Prostate gland (tissue), 2 donors: ENCODE data around the gene SHISAL1. TPM values are rescaled to one million over a fixed set of nuclear protein-coding genes. Genes with fewer than 3 reads are reported as not detected.

Experiments
- DNase-seq: peaks from one replicate; pipeline ENCODE4 v3.0.0-alpha.2; 2019; ENCODE audit warnings: low spot score
- H3K27ac ChIP-seq, 2 donors: fragments of 200-600 bp; sonication (generic); 2 replicates each; pipeline ENCODE4 v1.5.1; 2017 to 2019
- H3K27me3 ChIP-seq: fragments of 200-600 bp; sonication (generic); replicated peaks from 2 replicates; pipeline ENCODE4 v1.5.1; 2019; ENCODE audit not compliant: insufficient read depth
- H3K36me3 ChIP-seq, 2 donors: fragments of 200-600 bp; sonication (generic); 1 replicate in 1 of 2; 2 replicates in 1 of 2; pipeline versions ENCODE4 v1.5.1 to v1.8.1; 2017 to 2019
- H3K4me1 ChIP-seq: fragments of 200-600 bp; sonication (generic); replicated peaks from 2 replicates; pipeline ENCODE4 v1.5.1; 2019
- H3K4me3 ChIP-seq, 2 donors: fragments of 200-600 bp; sonication (generic); 2 replicates each; pipeline ENCODE4 v1.5.1; 2017 to 2019
- H3K9me3 ChIP-seq: fragments of 200-600 bp; sonication (generic); 2 replicates; pipeline ENCODE4 v1.5.1; 2017
- POLR2A ChIP-seq: fragments of 450-650 bp; IDR thresholded peaks from one replicate; pipeline ENCODE4 v1.6.1; 2016; ENCODE audit warnings: antibody characterized with exemption, mild to moderate bottlenecking
- POLR2AphosphoS5 ChIP-seq: sonication (generic); formaldehyde crosslinking; IDR thresholded peaks from one replicate; pipeline ENCODE4 v1.6.1; 2017; ENCODE audit warnings: antibody characterized with exemption
- WGBS: methylation state at CpG from one replicate; pipeline ENCODE4 v1.1.5; 2018; 5-methylcytosine and 5-hydroxymethylcytosine counted together
- intact Hi-C: fragments of 100-400 bp; cut with DNase I; formaldehyde crosslinking; loops from one replicate; pipeline ENCODE4 v1.14.2; 2022
- total RNA-seq, 2 donors: library from RNA; depleted of rRNA; stranded (reverse); fragments of >200 nt; gene quantifications; one replicate each; pipeline ENCODE4 v1.1.0, GENCODE V29; 2016
- TF ChIP-seq, protein P1 (sequence below), 4 experiments: fragments of 200-600 bp in 2 of 4; fragments of 450-650 bp in 2 of 4; sonication (generic) in 2 of 4; IDR thresholded peaks; 1 replicate in 3 of 4; 2 replicates in 1 of 4; pipeline ENCODE4 v1.5.1; 2016 to 2019; ENCODE audit warnings: antibody characterized with exemption in 4 of 4, mild to moderate bottlenecking in 2 of 4, moderate library complexity in 2 of 4

SHISAL1 gene
- total RNA-seq, 2 donors from 2014 or later, result 1.8 to 7.8 TPM

DNA sequence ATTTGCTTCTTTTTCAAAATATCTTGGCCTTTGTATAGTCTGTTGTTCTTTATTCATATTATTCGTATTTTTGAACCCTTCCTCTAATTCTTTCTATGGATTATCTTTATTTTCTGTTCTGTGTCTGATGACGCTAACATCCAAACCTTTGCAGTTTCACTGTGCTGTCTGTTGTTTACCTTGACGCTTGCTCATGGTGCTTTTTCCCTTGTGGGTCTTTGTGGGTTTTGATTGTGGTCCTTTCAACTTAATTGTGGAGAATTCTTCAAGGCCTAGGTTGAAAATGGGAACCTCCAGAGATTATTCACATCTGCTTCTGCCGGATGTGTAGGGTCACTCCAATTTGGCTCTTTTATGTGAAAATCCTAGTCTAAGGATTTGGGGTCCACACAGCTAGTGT is 97.5 kb downstream of the SHISAL1 start:
- WGBS, result 92% methylated on average over 4 of the region's 4 CpGs
- no peaks in the 10 kb centered on the region for H3K4me1 ChIP-seq
- no peak overlapping the region for H3K27ac ChIP-seq
- H3K9me3 ChIP-seq, result no peaks in the 10 kb centered on the region
- H3K36me3 ChIP-seq, result no peaks in the 10 kb centered on the region
- H3K4me3 ChIP-seq, result no peak overlapping the region
- H3K27me3 ChIP-seq, result no peaks in the 10 kb centered on the region
- intact Hi-C loops, result no loop called here
- no peak for TF ChIP-seq POLR2AphosphoS5
- no peak for DNase-seq

- H3K4me3 ChIP-seq, result no peak overlapping the region
- no peak overlapping the region for H3K27ac ChIP-seq
- H3K4me1 ChIP-seq, result no peaks in the 10 kb centered on the region
- 90% methylated on average over 6 of the region's 6 CpGs for WGBS
- H3K36me3 ChIP-seq, result no peaks in the 10 kb centered on the region
- TF ChIP-seq POLR2A, result no peak
- TF ChIP-seq, protein P1, sequence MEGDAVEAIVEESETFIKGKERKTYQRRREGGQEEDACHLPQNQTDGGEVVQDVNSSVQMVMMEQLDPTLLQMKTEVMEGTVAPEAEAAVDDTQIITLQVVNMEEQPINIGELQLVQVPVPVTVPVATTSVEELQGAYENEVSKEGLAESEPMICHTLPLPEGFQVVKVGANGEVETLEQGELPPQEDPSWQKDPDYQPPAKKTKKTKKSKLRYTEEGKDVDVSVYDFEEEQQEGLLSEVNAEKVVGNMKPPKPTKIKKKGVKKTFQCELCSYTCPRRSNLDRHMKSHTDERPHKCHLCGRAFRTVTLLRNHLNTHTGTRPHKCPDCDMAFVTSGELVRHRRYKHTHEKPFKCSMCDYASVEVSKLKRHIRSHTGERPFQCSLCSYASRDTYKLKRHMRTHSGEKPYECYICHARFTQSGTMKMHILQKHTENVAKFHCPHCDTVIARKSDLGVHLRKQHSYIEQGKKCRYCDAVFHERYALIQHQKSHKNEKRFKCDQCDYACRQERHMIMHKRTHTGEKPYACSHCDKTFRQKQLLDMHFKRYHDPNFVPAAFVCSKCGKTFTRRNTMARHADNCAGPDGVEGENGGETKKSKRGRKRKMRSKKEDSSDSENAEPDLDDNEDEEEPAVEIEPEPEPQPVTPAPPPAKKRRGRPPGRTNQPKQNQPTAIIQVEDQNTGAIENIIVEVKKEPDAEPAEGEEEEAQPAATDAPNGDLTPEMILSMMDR (IDR thresholded peaks at IDR 0.05), result no peak
- no peak for TF ChIP-seq POLR2AphosphoS5
- DNase-seq, result no peak
- intact Hi-C loops, result no loop called here
- H3K9me3 ChIP-seq, result no peaks in the 10 kb centered on the region
- H3K27me3 ChIP-seq, result no peaks in the 10 kb centered on the region
These were observed 98.0 kb downstream of the SHISAL1 start for GRCh38 chr22:44214764-44215163.

DNA sequence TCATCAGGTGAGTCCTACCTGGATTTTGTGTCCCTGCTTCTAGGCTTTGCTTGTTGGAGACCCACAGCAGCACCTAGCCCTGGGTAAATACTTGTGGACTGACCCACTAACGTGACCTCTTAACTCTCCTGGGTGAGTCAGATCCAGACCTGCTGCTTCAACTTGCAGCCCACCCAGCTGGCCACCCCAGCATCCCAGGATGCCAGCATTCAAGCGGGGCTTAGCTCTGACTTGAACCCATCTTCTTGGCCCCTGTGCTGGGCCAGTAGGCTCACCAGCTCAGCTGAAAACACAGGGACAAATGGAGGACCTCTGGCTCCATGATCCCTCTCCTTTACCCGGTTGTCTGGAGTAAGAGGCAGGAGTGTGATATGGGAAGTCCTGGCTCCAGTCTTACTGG is 98.6 kb downstream of the SHISAL1 start:
- Histone ChIP-seq H3K27me3 (no peaks in the 10 kb centered on the region), H3K27ac (no peak overlapping the region), H3K9me3 (no peaks in the 10 kb centered on the region), H3K36me3 (no peaks in the 10 kb centered on the region), H3K4me3 (no peak overlapping the region), H3K4me1 (no peaks in the 10 kb centered on the region)
- WGBS, result 90% methylated on average over 3 of the region's 3 CpGs
- TF ChIP-seq, protein P1 (IDR thresholded peaks at IDR 0.05), result no peak
- TF ChIP-seq POLR2A (no peak), POLR2AphosphoS5 (no peak)
- DNase-seq, result no peak
- intact Hi-C loops, result no loop called here

GRCh38 chr22:44213489-44214043 is 99.2 kb downstream of the SHISAL1 start:
- no peaks in the 10 kb centered on the region for H3K9me3 ChIP-seq
- no peak overlapping the region for H3K4me3 ChIP-seq
- intact Hi-C loops, result no loop called here
- H3K4me1 ChIP-seq, result no peaks in the 10 kb centered on the region
- H3K36me3 ChIP-seq, result no peaks in the 10 kb centered on the region
- WGBS, result 88% methylated on average over 3 of the region's 3 CpGs
- no peaks in the 10 kb centered on the region for H3K27me3 ChIP-seq
- DNase-seq, result no peak
- no peak for TF ChIP-seq POLR2A
- TF ChIP-seq POLR2AphosphoS5, result no peak
- TF ChIP-seq, protein P1 (IDR thresholded peaks at IDR 0.05), result no peak
- no peak overlapping the region for H3K27ac ChIP-seq

DNA sequence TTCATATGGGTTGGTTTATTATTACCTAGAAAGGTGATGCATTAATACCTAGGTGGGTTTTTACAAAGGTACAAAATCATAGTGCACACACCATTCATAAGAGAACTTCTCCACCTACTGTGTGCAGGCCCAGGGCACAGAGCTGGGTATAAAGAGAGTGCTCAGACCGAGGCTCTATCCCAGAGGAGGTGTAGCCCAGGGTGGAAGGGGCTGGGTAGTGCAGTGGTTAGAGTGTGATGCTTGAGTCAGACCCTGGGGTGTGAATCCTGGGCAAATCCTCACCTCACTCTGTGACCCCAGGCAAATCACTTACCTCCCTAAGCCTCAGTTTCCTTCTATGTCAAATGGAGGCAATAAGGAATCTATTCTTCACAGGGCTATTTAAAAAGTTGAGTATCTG is 99.8 kb downstream of the SHISAL1 start:
- Histone ChIP-seq H3K36me3 (no peaks in the 10 kb centered on the region), H3K27ac (no peak overlapping the region), H3K9me3 (no peaks in the 10 kb centered on the region), H3K27me3 (no peaks in the 10 kb centered on the region), H3K4me3 (no peak overlapping the region), H3K4me1 (no peaks in the 10 kb centered on the region)
- WGBS, result 100% methylated on average over 1 of the region's 1 CpG
- DNase-seq, result no peak
- intact Hi-C loops, result no loop called here
- TF ChIP-seq, protein P1 (IDR thresholded peaks at IDR 0.05), result no peak
- no peak for TF ChIP-seq POLR2A
- no peak for TF ChIP-seq POLR2AphosphoS5
